ENCODE results near the gene ATP9A. TPM values are rescaled to one million over a fixed set of nuclear protein-coding genes. Genes with fewer than 3 reads are reported as not detected.

Gene ATP9A
- polyA plus RNA-seq, 1 experiment: 35.3 TPM

DNA sequence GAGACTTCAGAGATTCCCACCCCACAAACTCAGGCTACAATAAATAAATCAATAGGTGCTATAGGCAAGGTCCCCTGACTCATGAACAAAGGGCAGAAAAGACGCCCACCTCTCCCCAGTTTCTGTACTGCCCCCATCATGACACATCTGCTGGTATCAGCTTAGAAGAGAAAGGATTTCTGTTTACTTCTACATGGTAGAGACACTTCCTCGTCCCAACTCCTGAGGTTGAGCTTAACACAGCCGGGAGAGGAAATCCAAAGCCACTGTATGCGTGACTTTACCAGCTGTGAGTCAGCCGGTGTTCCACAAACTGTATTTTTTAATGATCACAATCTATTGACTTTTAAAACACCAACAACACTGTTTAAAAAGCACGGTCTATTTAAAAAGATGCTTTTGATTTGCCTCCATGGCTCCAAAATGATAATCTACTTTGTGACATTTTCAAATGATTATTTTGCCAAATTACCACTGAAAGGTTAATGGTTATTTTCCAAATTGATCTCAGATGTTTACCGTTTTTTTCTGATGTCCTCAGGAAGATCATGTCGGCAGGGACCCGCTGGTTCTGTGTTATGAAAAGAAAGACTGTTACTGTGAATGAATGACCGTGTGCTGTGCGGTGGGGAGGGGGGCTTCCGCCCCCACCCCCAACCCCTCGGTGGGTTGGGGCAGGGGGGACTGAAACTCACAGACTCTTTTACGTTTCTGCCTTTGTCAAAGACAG is 72.5 kb downstream of the ATP9A start:
- POLR2A ChIA-PET: interaction anchor here (1.1 kb wide), 1 partner anchor 54 kb away, joined by 3 read pairs; no protein-coding TSS in a partner anchor
- Histone ChIP-seq H3K9me3 (ENCODE audit: control insufficient read depth, insufficient read depth, low read length) (no peaks in the 10 kb centered on the region), H3K27ac (ENCODE audit: low read depth, low read length) (peak overlapping the region; percentile 92), H3K4me3 (ENCODE audit: low read depth, low read length) (peak overlapping the region; percentile 29), H3K27me3 (ENCODE audit: control insufficient read depth, insufficient read depth, low read length) (no peaks in the 10 kb centered on the region)
- DNase-seq (ENCODE audit: low read depth, low spot score): peak; percentile 59
- TF ChIP-seq, protein P1, sequence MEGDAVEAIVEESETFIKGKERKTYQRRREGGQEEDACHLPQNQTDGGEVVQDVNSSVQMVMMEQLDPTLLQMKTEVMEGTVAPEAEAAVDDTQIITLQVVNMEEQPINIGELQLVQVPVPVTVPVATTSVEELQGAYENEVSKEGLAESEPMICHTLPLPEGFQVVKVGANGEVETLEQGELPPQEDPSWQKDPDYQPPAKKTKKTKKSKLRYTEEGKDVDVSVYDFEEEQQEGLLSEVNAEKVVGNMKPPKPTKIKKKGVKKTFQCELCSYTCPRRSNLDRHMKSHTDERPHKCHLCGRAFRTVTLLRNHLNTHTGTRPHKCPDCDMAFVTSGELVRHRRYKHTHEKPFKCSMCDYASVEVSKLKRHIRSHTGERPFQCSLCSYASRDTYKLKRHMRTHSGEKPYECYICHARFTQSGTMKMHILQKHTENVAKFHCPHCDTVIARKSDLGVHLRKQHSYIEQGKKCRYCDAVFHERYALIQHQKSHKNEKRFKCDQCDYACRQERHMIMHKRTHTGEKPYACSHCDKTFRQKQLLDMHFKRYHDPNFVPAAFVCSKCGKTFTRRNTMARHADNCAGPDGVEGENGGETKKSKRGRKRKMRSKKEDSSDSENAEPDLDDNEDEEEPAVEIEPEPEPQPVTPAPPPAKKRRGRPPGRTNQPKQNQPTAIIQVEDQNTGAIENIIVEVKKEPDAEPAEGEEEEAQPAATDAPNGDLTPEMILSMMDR (IDR thresholded peaks at IDR 0.05; ENCODE audit: low read depth, low read length): no peak
- CTCF ChIA-PET: interaction anchor here (0.6 to 0.9 kb wide), 3 partner anchors 16 to 306 kb away, joined by 3 to 4 read pairs (median 3); no protein-coding TSS in a partner anchor

GRCh38 chr20:51692806-51693400 is 75.3 kb downstream of the ATP9A start:
- TF ChIP-seq, protein P1 (IDR thresholded peaks at IDR 0.05; ENCODE audit: low read depth, low read length): no peak
- Histone ChIP-seq H3K27me3 (ENCODE audit: control insufficient read depth, insufficient read depth, low read length) (no peaks in the 10 kb centered on the region), H3K4me3 (ENCODE audit: low read depth, low read length) (no peak overlapping the region), H3K9me3 (ENCODE audit: control insufficient read depth, insufficient read depth, low read length) (no peaks in the 10 kb centered on the region), H3K27ac (ENCODE audit: low read depth, low read length) (no peak overlapping the region)
- CTCF ChIA-PET: no interaction called here
- DNase-seq (ENCODE audit: low read depth, low spot score): no peak
- POLR2A ChIA-PET: no interaction called here

DNA sequence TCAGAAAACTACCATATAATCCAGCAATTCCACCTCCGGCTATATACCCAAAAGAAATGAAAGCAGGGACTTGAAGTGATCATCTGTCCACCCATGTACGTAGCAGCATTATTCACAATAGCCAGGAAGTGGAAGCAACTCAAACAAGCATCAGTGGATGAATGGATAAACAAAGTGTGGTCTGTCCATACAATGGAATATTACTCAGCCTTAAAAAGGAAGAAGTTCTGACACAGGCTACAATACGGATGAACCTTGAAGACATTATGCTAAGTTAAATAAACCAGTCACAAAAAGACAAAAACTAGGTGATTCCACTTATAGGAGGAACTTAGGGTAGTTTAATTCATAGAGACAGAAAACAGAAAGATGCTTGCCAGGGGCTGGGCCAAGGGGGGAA is 76.5 kb downstream of the ATP9A start:
- Histone ChIP-seq H3K4me3 (ENCODE audit: low read depth, low read length) (no peak overlapping the region), H3K9me3 (ENCODE audit: control insufficient read depth, insufficient read depth, low read length) (no peaks in the 10 kb centered on the region), H3K27me3 (ENCODE audit: control insufficient read depth, insufficient read depth, low read length) (no peaks in the 10 kb centered on the region), H3K27ac (ENCODE audit: low read depth, low read length) (no peak overlapping the region)
- ChIA-PET POLR2A (no interaction called here), CTCF (no interaction called here)
- DNase-seq (ENCODE audit: low read depth, low spot score): no peak
- TF ChIP-seq, protein P1 (IDR thresholded peaks at IDR 0.05; ENCODE audit: low read depth, low read length): no peak

DNA sequence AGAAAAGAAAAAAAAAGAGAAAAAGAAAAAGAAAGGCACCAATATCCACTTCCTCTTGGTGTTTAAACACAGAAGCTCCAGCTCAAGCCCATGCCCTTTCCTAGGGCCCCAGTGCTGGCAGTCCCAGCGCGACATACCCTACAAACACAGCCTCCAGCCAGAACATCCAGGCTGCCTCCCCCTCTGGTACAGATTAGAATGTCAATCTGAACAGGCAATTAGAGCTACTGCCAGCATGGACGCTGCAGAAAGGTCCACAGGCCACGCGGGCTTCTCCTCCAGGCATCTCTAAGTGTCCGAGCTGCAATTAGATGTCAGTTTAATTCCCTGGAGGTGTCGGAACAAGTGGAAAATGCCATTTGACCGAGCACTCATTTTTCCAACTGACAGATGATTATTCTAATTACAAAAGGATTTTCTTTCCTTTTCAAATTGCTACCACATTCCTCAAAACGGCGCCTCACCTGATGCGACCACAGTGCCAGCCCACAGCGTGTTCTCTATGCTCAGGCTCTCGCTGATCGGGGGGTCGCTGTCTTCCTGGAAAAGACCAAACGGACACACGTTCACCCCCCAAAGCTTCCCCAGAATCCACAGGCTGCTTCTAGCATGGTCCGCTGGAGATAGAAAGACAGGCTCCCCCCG is 79.5 kb downstream of the ATP9A start:
- no peak for DNase-seq (ENCODE audit: low read depth, low spot score)
- CTCF ChIA-PET: no interaction called here
- no peaks in the 10 kb centered on the region for H3K9me3 ChIP-seq (ENCODE audit: control insufficient read depth, insufficient read depth, low read length)
- TF ChIP-seq, protein P1 (IDR thresholded peaks at IDR 0.05; ENCODE audit: low read depth, low read length): no peak
- H3K27me3 ChIP-seq (ENCODE audit: control insufficient read depth, insufficient read depth, low read length): no peaks in the 10 kb centered on the region
- no peak overlapping the region for H3K27ac ChIP-seq (ENCODE audit: low read depth, low read length)
- H3K4me3 ChIP-seq (ENCODE audit: low read depth, low read length): no peak overlapping the region
- POLR2A ChIA-PET: no interaction called here

GRCh38 chr20:51687630-51688029 is 80.6 kb downstream of the ATP9A start:
- DNase-seq (ENCODE audit: low read depth, low spot score): no peak
- POLR2A ChIA-PET: no interaction called here
- Histone ChIP-seq H3K9me3 (ENCODE audit: control insufficient read depth, insufficient read depth, low read length) (no peaks in the 10 kb centered on the region), H3K27me3 (ENCODE audit: control insufficient read depth, insufficient read depth, low read length) (no peaks in the 10 kb centered on the region), H3K4me3 (ENCODE audit: low read depth, low read length) (no peak overlapping the region), H3K27ac (ENCODE audit: low read depth, low read length) (no peak overlapping the region)
- CTCF ChIA-PET: no interaction called here
- TF ChIP-seq, protein P1 (IDR thresholded peaks at IDR 0.05; ENCODE audit: low read depth, low read length): no peak

All from AG04450 (cell line).